GM19035 (cell line): Measurements from ENCODE around the gene HOXA3.

ENCODE experiments used
- ATAC-seq: cut with Tn5 transposase; IDR thresholded peaks from one replicate; pipeline ENCODE4 v1.9.1; 2021; ENCODE audit not compliant: unreplicated experiment

HOXA3 gene

GRCh38 chr7:27157702-27158431, 5.5 kb upstream of the HOXA3 start:
- no peak for ATAC-seq

- no peak for ATAC-seq
These were observed 4.7 kb upstream of the HOXA3 start for GRCh38 chr7:27156916-27157701.

GRCh38 chr7:27156508-27156898, 4.1 kb upstream of the HOXA3 start, which contains the start of gene HOXA7:
HOXA7 (minus strand) TSS chr7:27156675; CDS start chr7:27156545, 130 bp downstream.
- ATAC-seq, result no peak

GRCh38 chr7:27155816-27156507, 3.6 kb upstream of the HOXA3 start:
- ATAC-seq, result no peak

GRCh38 chr7:27154901-27155815, 2.8 kb upstream of the HOXA3 start:
- ATAC-seq, result no peak

- ATAC-seq, result no peak
These were observed 2.0 kb upstream of the HOXA3 start for GRCh38 chr7:27154369-27154768.

- no peak for ATAC-seq
These were observed 1.1 kb upstream of the HOXA3 start for GRCh38 chr7:27153526-27153925.

- ATAC-seq, result no peak
These were observed 546 bp upstream of the HOXA3 start for GRCh38 chr7:27152816-27153442.

- no peak for ATAC-seq
These were observed 947 bp downstream of the HOXA3 start for GRCh38 chr7:27151341-27151930.

GRCh38 chr7:27150568-27151340, 1.6 kb downstream of the HOXA3 start:
- peak; percentile 88 for ATAC-seq

GRCh38 chr7:27149842-27150567, 2.4 kb downstream of the HOXA3 start:
- ATAC-seq, result no peak

- ATAC-seq, result no peak
These were observed 3.4 kb downstream of the HOXA3 start for GRCh38 chr7:27148756-27149641.

GRCh38 chr7:27148031-27148755, 4.2 kb downstream of the HOXA3 start:
- no peak for ATAC-seq

- no peak for ATAC-seq
These were observed 5.0 kb downstream of the HOXA3 start, which contains the start of gene HOXA6 for GRCh38 chr7:27147199-27148030. HOXA6 (minus strand) TSS chr7:27147774; CDS start chr7:27147749, 25 bp downstream.

GRCh38 chr7:27146491-27147198, 5.7 kb downstream of the HOXA3 start:
- ATAC-seq, result no peak
